K562 (cell line): ENCODE data around the gene POU2F1. TPM values are rescaled to one million over a fixed set of nuclear protein-coding genes. Genes with fewer than 3 reads are reported as not detected.

Experiments used
- CBFB ChIP-seq: sonication (generic); formaldehyde crosslinking; IDR thresholded peaks from 2 replicates; pipeline ENCODE4 v1.4.0; 2020; ENCODE audit warnings: mild to moderate bottlenecking, missing genetic modification reagents
- CBX1 ChIP-seq: sonication (generic); IDR thresholded peaks from 2 replicates; pipeline ENCODE4 v1.6.1; 2016; ENCODE audit warnings: antibody characterized with exemption, low read depth, mild to moderate bottlenecking
- CHD7 ChIP-seq: fragments of 200-600 bp; sonication (generic); IDR thresholded peaks from one replicate; pipeline ENCODE4 v1.6.1; 2012; ENCODE audit warnings: mild to moderate bottlenecking, low read depth, low read length, inconsistent platforms
- CREB5 ChIP-seq: fragments of 250-450 bp; sonication (Bioruptor Pico); IDR thresholded peaks from 2 replicates; pipeline ENCODE4 v1.5.0; 2020; ENCODE audit warnings: mild to moderate bottlenecking
- FOXK1 ChIP-seq: sonication (generic); formaldehyde crosslinking; IDR thresholded peaks from 2 replicates; pipeline ENCODE4 v1.8.0; 2022; ENCODE audit warnings: missing genetic modification reagents, mild to moderate bottlenecking, borderline replicate concordance
- HDAC2 ChIP-seq: fragments of 450-650 bp; IDR thresholded peaks from 2 replicates; pipeline ENCODE4 v1.6.1; 2016; ENCODE audit warnings: mild to moderate bottlenecking
- RAD21 ChIP-seq, 2 experiments: fragments of 250-450 bp in 1 of 2; fragments of 450-650 bp in 1 of 2; sonication (Bioruptor Pico) in 1 of 2; formaldehyde crosslinking in 1 of 2; IDR thresholded peaks in 1 of 2; conservative IDR thresholded peaks in 1 of 2; 2 replicates each; pipeline versions ENCODE4 v1.4.0 to v1.8.0; 2020 to 2022; ENCODE audit warnings: mild to moderate bottlenecking in 2 of 2, moderate library complexity in 1 of 2
- SNRNP70 ChIP-seq: fragments of 200-400 bp; formaldehyde crosslinking; optimal IDR thresholded peaks from 2 replicates; pipeline ENCODE3; 2017; ENCODE audit warnings: low read depth, low read length
- ZNF280A ChIP-seq: fragments of 450-650 bp; IDR thresholded peaks from 2 replicates; pipeline ENCODE4 v1.6.1; 2018; ENCODE audit warnings: mild to moderate bottlenecking, low read depth; ENCODE audit not compliant: partially characterized antibody
- ZNF507 ChIP-seq: conservative IDR thresholded peaks from 2 replicates; pipeline ENCODE4 v1.6.1; 2017; ENCODE audit warnings: missing genetic modification characterization, missing compliant biosample characterization
- ZNF644 ChIP-seq: fragments of 200-800 bp; sonication (Bioruptor generic); IDR thresholded peaks from 2 replicates; pipeline ENCODE4 v1.6.1; 2016; ENCODE audit warnings: low read depth, missing genetic modification characterization, missing compliant biosample characterization
- ZZZ3 ChIP-seq: fragments of 450-650 bp; IDR thresholded peaks from 2 replicates; pipeline ENCODE4 v1.6.1; 2016; ENCODE audit warnings: antibody characterized with exemption, mild to moderate bottlenecking, moderate library complexity
- polyA plus RNA-seq, 8 experiments: library from polyadenylated mRNA; depleted of rRNA in 4 of 8; stranded (reverse) in 5 of 8; unstranded in 3 of 8; fragments of >200 nt; fragmentation: Nextera tagmentation in 2 of 8; fragmentation: Illumina TruSeq in 1 of 8; extraction: Ambion mirVana in 2 of 8; extraction: Trizol in 1 of 8; gene quantifications; 2 replicates each; pipeline versions ENCODE4 v1.2.1 to v1.2.3, GENCODE V29; 2011 to 2014; ENCODE audit warnings: inconsistent platforms in 1 of 8, missing spikeins in 1 of 8
- total RNA-seq, 7 experiments: library from RNA; depleted of rRNA in 6 of 7; stranded (reverse); fragments of >200 nt in 6 of 7; fragmentation: Illumina TruSeq in 2 of 7; extraction: Trizol in 2 of 7; gene quantifications; 2 replicates each; pipeline versions ENCODE4 v1.2.1 to v1.2.3, GENCODE V29; 2011 to 2021; ENCODE audit warnings: low replicate concordance in 1 of 7

The POU2F1 gene
- total and polyA plus RNA-seq, 9 of the 15 experiments (the other 6 are each of a cell fraction or from before 2014, with no cell fraction given): 2.6 to 22.3 (median 8.8) TPM

- TF ChIP-seq CHD7 (no peak), CREB5 (CRISPR knock-in tag) (no peak), SNRNP70 (no peak), CBX1 (no peak), FOXK1 (CRISPR knock-in tag) (peak; percentile 84; the same call in 1 of the 2 replicates), ZNF507 (tag) (no peak), HDAC2 (peak; percentile 94), CBFB (CRISPR knock-in tag) (peak; percentile 97), ZNF280A (no peak), RAD21 (CRISPR knock-in tag; conservative IDR thresholded peaks at IDR 0.05 in 1 of 2, IDR thresholded peaks at IDR 0.05 in 1 of 2) (no peak), ZZZ3 (no peak), ZNF644 (tag) (no peak)
Observed at GRCh38 chr1:167219646-167220536, 795 bp upstream of the POU2F1 start (continued).
